Type B pancreatic cell (in vitro differentiated cells): ENCODE measurements around the gene CIB1. TPM values are rescaled to one million over a fixed set of nuclear protein-coding genes. Genes with fewer than 3 reads are reported as not detected.

Experiments
- DNase-seq: peaks from one replicate; pipeline ENCODE4 v3.0.0; 2021; ENCODE audit warnings: mixed read lengths; ENCODE audit not compliant: unreplicated experiment; ENCODE audit errors: extremely low spot score
- H3K27ac Mint-ChIP-seq: 2 replicates; pipeline ENCODE4 v1.8.0; 2021; ENCODE audit warnings: mild to moderate bottlenecking, mixed read lengths
- H3K27me3 Mint-ChIP-seq: 2 replicates; pipeline ENCODE4 v1.8.0; 2021; ENCODE audit warnings: mixed read lengths
- H3K36me3 Mint-ChIP-seq: 2 replicates; pipeline ENCODE4 v1.8.0; 2021; ENCODE audit warnings: mixed read lengths
- H3K4me1 Mint-ChIP-seq: one replicate; pipeline ENCODE4 v1.8.0; 2021; ENCODE audit warnings: mixed read lengths; ENCODE audit not compliant: unreplicated experiment
- H3K4me3 Mint-ChIP-seq: 2 replicates; pipeline ENCODE4 v1.8.0; 2021; ENCODE audit warnings: mild to moderate bottlenecking, mixed read lengths
- H3K9me3 Mint-ChIP-seq: 2 replicates; pipeline ENCODE4 v1.8.0; 2021; ENCODE audit warnings: mixed read lengths
- total RNA-seq: library from RNA; stranded (reverse); gene quantifications from 2 replicates; pipeline ENCODE4 v1.2.1, GENCODE V29; 2021; ENCODE audit warnings: low replicate concordance
- TF ChIP-seq, protein P1 (sequence below): fragments of 200-600 bp; sonication (generic); conservative IDR thresholded peaks from 2 replicates; pipeline ENCODE4 v1.5.0; 2021; ENCODE audit warnings: antibody characterized with exemption, mild to moderate bottlenecking

Gene CIB1
- total RNA-seq, 1 donor from 2014 or later: 31.6 TPM

GRCh38 chr15:90187257-90187868 lies 46.4 kb downstream of the CIB1 start:
- Mint-ChIP-seq H3K36me3 (no peaks in the 10 kb centered on the region), H3K4me3 (peak overlapping the region; percentile 32), H3K4me1 (peaks cover 26% of the 10 kb centered on the region), H3K9me3 (no peaks in the 10 kb centered on the region), H3K27me3 (no peaks in the 10 kb centered on the region), H3K27ac (peak overlapping the region; percentile 6)
- TF ChIP-seq, protein P1, sequence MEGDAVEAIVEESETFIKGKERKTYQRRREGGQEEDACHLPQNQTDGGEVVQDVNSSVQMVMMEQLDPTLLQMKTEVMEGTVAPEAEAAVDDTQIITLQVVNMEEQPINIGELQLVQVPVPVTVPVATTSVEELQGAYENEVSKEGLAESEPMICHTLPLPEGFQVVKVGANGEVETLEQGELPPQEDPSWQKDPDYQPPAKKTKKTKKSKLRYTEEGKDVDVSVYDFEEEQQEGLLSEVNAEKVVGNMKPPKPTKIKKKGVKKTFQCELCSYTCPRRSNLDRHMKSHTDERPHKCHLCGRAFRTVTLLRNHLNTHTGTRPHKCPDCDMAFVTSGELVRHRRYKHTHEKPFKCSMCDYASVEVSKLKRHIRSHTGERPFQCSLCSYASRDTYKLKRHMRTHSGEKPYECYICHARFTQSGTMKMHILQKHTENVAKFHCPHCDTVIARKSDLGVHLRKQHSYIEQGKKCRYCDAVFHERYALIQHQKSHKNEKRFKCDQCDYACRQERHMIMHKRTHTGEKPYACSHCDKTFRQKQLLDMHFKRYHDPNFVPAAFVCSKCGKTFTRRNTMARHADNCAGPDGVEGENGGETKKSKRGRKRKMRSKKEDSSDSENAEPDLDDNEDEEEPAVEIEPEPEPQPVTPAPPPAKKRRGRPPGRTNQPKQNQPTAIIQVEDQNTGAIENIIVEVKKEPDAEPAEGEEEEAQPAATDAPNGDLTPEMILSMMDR: no peak
- DNase-seq: no peak

DNA sequence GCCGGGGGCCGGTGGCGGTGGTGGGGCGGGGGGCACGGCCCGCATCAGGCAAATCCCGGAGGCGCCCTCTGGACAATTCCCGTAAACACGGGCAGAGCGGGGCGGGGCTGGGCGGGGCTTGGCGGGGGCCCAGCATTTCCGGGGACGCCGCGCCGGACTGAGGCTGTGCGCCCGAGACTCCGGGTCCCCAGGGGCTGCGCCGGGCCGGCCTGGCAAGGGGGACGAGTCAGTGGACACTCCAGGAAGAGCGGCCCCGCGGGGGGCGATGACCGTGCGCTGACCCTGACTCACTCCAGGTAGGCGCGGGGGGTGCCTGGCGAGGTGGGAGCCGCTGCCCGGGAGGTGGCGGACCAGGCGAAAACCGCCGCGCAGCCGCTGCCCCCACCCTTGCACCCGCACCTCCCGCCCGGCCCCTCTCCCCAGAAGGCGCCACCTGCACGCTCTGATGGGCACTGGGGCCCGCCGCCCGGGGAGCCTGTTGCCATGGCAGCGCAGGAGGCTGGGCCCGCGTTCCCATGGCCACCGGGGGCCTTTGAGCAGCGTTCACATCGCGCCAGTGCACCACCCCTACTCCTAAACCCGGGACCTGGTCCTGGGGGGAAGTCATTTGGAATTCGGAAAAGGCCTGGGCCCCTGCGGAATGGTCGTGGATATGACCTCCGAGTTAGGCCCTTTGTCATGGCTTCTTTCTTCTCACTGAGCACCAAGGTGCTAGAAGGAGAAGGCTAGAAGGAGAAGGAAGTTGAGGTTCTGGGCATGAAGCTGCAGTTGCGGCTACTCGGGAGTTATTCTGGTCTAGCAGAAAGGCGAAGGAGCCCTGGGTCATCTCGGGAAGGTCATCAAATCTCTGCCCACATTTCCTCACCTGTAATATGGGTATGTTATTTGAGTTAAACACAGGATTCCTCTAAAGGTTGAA lies 48.7 kb downstream of the CIB1 start:
- H3K4me3 Mint-ChIP-seq: peak overlapping the region; percentile 88
- H3K27ac Mint-ChIP-seq: peak overlapping the region; percentile 45
- H3K27me3 Mint-ChIP-seq: no peaks in the 10 kb centered on the region
- TF ChIP-seq, protein P1: no peak
- no peaks in the 10 kb centered on the region for H3K36me3 Mint-ChIP-seq
- DNase-seq: peak; percentile 78
- no peaks in the 10 kb centered on the region for H3K9me3 Mint-ChIP-seq
- peaks cover 29% of the 10 kb centered on the region for H3K4me1 Mint-ChIP-seq

DNA sequence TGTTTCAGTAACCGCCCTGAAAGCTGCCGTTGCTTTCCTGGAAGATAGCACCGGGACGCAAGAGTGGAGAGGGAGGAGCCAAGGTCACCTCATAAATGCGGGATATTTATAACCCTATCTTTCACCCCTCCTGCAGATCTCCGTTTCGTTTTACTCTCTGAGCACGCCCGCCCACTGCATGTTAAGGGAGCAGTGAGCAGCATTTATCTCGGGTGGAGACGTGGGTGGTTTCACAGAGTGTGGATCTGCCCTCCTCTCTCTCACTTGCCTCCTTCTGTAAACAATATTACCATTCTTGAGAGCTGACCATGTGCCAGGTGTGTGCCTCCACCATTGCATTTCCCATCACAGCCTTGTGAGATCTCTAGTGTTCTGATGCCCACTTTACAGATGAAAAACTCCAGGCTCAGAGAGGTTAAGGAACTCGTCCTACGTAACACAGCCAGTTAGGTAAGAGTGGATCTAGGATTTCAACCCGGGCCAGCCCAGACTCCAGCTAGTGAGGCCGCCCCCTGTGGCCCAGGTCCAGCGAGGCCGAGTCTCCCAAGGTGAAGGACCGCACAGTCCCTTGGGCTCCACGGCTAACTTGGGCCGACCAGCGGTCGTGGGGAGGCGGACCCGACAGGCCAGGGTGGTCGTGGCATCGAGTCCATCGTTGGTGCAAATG lies 49.5 kb downstream of the CIB1 start:
- no peak for DNase-seq
- peaks cover 29% of the 10 kb centered on the region for H3K4me1 Mint-ChIP-seq
- no peaks in the 10 kb centered on the region for H3K9me3 Mint-ChIP-seq
- peak overlapping the region; percentile 88 for H3K4me3 Mint-ChIP-seq
- TF ChIP-seq, protein P1: no peak
- H3K27ac Mint-ChIP-seq: peak overlapping the region; percentile 90
- no peaks in the 10 kb centered on the region for H3K36me3 Mint-ChIP-seq
- no peaks in the 10 kb centered on the region for H3K27me3 Mint-ChIP-seq

GRCh38 chr15:90181776-90182175 lies 52.0 kb downstream of the CIB1 start:
- no peak overlapping the region for H3K27ac Mint-ChIP-seq
- H3K4me1 Mint-ChIP-seq: peaks cover 21% of the 10 kb centered on the region
- peak overlapping the region; percentile 44 for H3K4me3 Mint-ChIP-seq
- TF ChIP-seq, protein P1: no peak
- no peaks in the 10 kb centered on the region for H3K27me3 Mint-ChIP-seq
- no peaks in the 10 kb centered on the region for H3K9me3 Mint-ChIP-seq
- DNase-seq: no peak
- no peaks in the 10 kb centered on the region for H3K36me3 Mint-ChIP-seq

Other genes with a start within 250 kb of the CIB1 start
- 34.7 and 47.2 TPM in 2 replicates for gene ZNF710, start 232.6 kb downstream of the CIB1 start, total RNA-seq
- 225 and 247 TPM in 2 replicates for gene IDH2, start 131.5 kb downstream of the CIB1 start, total RNA-seq
- 28.0 and 28.9 TPM in 2 replicates for gene SEMA4B, start 32.6 kb downstream of the CIB1 start, total RNA-seq
- 6.1 and 9.6 TPM in 2 replicates for gene GDPGP1, start 268 bp upstream of the CIB1 start, total RNA-seq
- 0.58 TPM in 1 of 2 replicates, not detected in the other for gene TTLL13, start 15.6 kb upstream of the CIB1 start, total RNA-seq
- 79.2 and 103 TPM in 2 replicates for gene NGRN, start 31.7 kb upstream of the CIB1 start, total RNA-seq
- gene ZNF774, start 118.3 kb upstream of the CIB1 start, total RNA-seq: 4.8 and 5.5 TPM in 2 replicates
- gene IQGAP1, start 154.3 kb upstream of the CIB1 start, total RNA-seq: 80.4 and 131 TPM in 2 replicates